Activated effector memory CD4-positive, alpha-beta T cell treated with Interleukin-2 at 50 U/mL for 16 hours (primary cell): ENCODE results near the gene ABCF2.

ENCODE experiments used
- DNase-seq: peaks from one replicate; pipeline ENCODE4 v3.0.0-alpha.2; 2020

Gene ABCF2

GRCh38 chr7:151226875-151227782 is at the start of gene ABCF2:
Gene ABCF2, minus strand, starts transcription at chr7:151227205. Its CDS starts 747 bp downstream, at chr7:151226458.
- peak; percentile 95 for DNase-seq

- no peak for DNase-seq
Observed at GRCh38 chr7:151275813-151276577, 49.0 kb upstream of the ABCF2 start.

- DNase-seq, result no peak
Observed at GRCh38 chr7:151274936-151275812, 48.2 kb upstream of the ABCF2 start.

GRCh38 chr7:151274396-151274795 is 47.4 kb upstream of the ABCF2 start:
- DNase-seq, result no peak

- DNase-seq, result no peak
Observed at GRCh38 chr7:151273651-151274390, 46.8 kb upstream of the ABCF2 start.

GRCh38 chr7:151272877-151273276 is 45.9 kb upstream of the ABCF2 start:
- DNase-seq, result no peak

GRCh38 chr7:151272405-151272804 is 45.4 kb upstream of the ABCF2 start:
- no peak for DNase-seq

GRCh38 chr7:151271699-151272355 is 44.8 kb upstream of the ABCF2 start:
- DNase-seq, result no peak

GRCh38 chr7:151269511-151269910 is 42.5 kb upstream of the ABCF2 start:
- DNase-seq, result no peak

GRCh38 chr7:151265351-151265931 is 38.4 kb upstream of the ABCF2 start:
- no peak for DNase-seq

GRCh38 chr7:151264615-151265014 is 37.6 kb upstream of the ABCF2 start:
- no peak for DNase-seq

GRCh38 chr7:151261529-151261928 is 34.5 kb upstream of the ABCF2 start:
- DNase-seq, result no peak

GRCh38 chr7:151260883-151261282 is 33.9 kb upstream of the ABCF2 start:
- no peak for DNase-seq

- DNase-seq, result no peak
Observed at GRCh38 chr7:151260471-151260870, 33.5 kb upstream of the ABCF2 start.

GRCh38 chr7:151257990-151258389 is 31.0 kb upstream of the ABCF2 start:
- no peak for DNase-seq

- DNase-seq, result no peak
Observed at GRCh38 chr7:151256410-151257045, 29.5 kb upstream of the ABCF2 start.

GRCh38 chr7:151255390-151255789 is 28.4 kb upstream of the ABCF2 start:
- DNase-seq, result no peak

GRCh38 chr7:151254851-151255250 is 27.8 kb upstream of the ABCF2 start:
- no peak for DNase-seq

GRCh38 chr7:151254316-151254715 is 27.3 kb upstream of the ABCF2 start:
- DNase-seq, result no peak

- no peak for DNase-seq
Observed at GRCh38 chr7:151252961-151253711, 26.1 kb upstream of the ABCF2 start.
